ENCODE results near the gene CEP70.
"Not testable (repeated sequence)": the region's sequence is repeated elsewhere in the genome, so short reads cannot be mapped to it uniquely, and the experiment has no call there.

CEP70 gene, protein sequence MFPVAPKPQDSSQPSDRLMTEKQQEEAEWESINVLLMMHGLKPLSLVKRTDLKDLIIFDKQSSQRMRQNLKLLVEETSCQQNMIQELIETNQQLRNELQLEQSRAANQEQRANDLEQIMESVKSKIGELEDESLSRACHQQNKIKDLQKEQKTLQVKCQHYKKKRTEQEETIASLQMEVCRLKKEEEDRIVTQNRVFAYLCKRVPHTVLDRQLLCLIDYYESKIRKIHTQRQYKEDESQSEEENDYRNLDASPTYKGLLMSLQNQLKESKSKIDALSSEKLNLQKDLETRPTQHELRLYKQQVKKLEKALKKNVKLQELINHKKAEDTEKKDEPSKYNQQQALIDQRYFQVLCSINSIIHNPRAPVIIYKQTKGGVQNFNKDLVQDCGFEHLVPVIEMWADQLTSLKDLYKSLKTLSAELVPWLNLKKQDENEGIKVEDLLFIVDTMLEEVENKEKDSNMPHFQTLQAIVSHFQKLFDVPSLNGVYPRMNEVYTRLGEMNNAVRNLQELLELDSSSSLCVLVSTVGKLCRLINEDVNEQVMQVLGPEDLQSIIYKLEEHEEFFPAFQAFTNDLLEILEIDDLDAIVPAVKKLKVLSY

GRCh38 chr3:138594150-138594934, at the start of gene CEP70:
Gene CEP70 (minus strand): TSS chr3:138594260. CDS start chr3:138572927, 21,333 bp downstream.
- DNase-seq = no peak

DNA sequence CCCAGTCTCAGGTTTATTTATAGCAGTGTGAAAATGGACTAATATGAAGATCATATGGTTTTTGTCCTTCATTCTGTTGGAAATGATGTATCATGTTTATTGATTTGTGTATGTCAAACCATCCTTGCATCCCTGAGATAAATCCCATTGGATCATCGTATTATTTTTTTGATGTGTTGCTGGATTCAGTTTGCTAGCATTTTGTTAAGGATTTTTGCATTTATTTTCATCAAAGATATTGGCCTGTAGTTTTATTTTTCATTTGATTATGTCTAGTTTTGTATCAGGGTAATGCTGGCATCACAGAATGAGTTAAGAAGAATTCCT, 48.8 kb upstream of the CEP70 start:
- DNase-seq = no peak

DNA sequence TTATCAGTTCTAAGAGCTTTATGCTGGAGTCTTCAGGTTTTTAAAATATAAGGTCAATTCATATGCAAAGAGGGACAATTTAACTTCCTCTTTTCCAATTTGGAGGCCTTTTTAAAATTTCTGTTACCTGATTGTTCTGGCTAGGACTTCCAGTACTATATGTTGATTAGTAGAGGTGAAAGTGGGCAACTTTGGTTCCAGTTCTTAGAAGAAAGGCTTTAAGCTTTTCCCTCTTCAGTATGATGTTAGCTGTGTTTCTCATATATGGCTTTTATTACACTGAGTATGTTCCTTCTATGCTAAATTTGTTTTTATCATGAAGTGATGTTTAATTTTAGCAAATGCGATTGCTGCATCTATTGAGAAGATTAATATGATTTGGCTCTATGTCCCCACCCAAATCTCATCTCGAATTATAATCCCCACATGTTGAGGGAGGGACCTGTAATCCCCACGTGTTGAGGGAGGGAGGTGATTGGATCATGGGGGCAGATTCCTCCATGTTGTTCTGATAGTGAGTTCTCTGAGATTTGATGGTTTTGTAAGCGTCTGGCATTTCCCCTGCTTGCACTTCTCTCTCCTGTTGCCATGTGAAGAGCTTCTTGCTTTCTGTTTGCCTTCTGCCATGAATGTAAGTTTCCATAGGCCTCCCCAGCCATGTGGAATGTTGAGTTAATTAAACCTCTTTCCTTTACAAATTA, 48.3 kb upstream of the CEP70 start:
- no peak for DNase-seq

DNA sequence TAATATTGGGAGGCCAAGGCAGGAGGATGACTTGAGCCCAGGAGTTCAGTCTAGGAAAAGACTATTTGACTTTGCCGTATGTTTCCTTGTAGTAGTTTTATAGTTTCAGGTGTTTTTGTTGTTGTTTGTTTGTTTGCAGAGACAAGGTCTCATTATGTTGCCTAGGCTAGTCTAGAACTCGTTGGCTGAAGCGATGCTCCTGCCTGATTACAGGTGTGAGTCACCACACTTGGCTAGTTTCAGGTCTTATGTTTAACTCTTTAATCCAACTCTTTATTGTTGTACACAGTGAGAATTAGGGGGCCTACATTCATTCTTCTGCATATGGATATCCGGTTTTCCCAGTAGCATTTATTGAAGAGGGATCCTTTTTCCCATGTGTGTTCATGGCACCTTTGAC, 46.5 kb upstream of the CEP70 start:
- no peak for DNase-seq

DNA sequence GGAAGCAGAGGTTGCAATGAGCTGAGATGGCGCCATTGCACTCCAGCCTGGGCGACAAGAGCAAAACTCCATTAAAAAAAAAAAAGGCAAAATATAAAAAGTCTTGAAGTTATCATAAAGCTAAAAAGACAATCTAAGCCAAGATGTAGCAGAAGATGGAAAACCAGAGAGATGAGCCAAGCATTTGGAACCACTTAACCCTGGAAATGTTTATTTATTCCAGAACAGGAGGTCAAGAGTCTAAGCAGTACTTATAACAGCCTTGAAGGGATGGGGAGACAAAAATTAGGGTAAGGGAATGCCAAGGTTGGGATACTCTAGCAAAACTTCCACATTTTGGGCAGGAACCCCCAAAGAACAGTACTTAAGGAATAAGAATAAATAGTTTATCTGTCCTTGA, 44.6 kb upstream of the CEP70 start:
- no peak for DNase-seq

- no peak for DNase-seq
Observed at GRCh38 chr3:138629526-138629925, 35.5 kb upstream of the CEP70 start.

- no peak for DNase-seq
Observed at GRCh38 chr3:138625707-138626365, 31.8 kb upstream of the CEP70 start.

- no peak for DNase-seq
Observed at GRCh38 chr3:138624518-138624917, 30.5 kb upstream of the CEP70 start.

DNA sequence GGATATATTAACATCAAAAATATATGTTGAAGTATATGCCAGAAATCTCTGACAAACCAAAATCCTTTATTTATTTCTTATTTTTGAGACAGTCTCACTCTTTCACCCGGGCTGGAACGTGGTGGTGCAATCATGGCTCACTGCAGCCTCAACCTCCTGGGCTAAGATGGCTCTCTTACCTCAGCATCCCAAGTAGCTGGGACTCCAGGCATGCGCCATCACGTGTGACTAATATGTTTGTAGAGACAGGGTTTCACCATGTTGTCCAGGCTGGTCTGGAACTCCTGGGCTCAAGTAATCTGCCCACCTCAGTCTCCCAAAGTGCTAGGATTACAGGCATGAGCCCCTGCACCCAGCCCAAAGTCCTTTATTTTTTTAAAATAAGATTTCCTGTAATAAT, 26.4 kb upstream of the CEP70 start:
- DNase-seq = no peak

DNA sequence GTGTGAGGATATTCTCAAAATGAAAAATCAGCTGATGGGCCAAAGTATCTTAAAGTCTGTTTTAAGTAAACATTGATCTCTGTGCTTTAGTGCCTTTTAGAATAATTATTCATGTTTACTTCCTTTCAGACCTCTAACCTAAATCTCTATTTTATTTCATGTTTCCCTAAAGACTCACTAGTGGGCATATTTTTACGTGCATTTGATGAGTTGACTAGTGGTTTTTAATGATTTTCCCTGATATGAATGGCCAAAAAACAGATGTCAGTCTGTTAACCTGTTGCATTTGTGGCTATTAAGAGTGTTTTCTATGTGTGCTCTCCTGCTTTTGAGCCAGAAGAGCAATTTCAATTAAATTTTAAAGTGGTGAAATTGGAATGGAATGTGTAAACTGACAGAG, 21.4 kb upstream of the CEP70 start:
- no peak for DNase-seq

GRCh38 chr3:138609898-138610266, 15.8 kb upstream of the CEP70 start:
- DNase-seq = no peak

DNA sequence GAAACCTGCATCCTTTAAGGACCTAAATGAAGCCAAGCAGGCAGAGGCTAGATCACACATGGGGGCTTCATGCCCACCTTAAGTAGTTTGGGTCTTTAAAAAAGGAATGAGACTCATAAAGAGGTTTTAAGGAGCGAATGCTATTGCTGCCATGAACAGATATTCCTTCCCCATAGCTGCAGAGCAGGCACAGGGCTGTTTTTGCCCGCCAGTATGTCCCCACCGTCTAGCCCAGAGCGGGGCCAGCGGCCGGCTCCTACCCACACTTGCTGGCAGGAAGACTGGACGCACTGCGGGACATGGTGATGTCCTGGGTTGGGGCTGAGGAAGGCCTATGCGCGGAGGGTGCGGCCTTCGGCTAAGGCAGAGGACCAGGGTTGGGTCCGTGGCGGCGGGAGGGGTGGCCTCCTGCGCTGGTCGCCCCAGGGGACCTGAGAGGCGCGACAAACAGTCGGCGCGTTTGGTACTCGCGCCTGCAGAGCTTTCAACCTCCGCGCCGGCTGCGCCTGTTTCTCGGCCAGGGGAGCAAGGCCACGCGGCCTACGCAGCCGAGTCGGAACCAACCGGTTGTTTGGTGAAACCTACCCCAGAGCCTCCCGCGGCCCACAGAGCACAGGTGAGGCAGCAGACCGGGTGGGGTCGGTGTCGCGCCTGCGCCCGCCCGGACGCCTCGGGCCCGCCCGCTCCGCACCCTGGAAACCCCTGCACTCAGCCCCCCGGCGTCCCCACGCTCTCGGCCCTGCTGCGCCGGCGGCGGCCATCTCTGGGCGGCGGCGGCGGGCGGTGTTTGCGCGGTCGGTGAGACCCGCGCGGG, 14.5 kb upstream of the CEP70 start, which contains the start of gene FAIM:
TSS of gene FAIM (plus strand) at position 450 of the 814 bp plus-strand sequence. CDS start 10,956 bp downstream, outside the sequence.
- peak; percentile 27 to 62 (median 50) for DNase-seq

DNA sequence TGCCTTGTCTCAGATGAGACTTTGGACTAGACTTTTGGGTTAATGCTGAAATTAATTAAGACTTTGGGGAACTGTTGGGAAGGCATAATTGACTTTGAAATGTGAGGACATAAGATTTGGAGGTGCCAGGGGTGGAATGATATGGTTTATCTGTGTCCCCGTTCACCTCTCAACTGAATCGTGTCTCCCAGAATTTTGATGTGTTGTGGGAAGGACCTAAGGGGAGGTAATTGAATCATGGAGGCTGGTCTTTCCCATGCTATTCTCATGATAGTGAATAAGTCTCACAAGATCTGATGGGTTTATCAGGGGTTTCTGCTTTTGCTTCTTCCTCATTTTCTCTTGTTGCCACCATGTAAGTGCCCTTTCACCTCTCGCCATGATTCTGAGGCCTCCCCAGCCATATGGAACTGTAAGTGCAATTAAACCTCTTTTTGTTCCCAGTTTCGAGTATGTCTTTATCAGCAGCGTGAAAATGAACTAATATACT, 10.1 kb upstream of the CEP70 start:
- DNase-seq = not testable (repeated sequence)

- DNase-seq = not testable (repeated sequence)
Observed at GRCh38 chr3:138601661-138602060, 7.6 kb upstream of the CEP70 start.

- no peak for DNase-seq
Observed at GRCh38 chr3:138600100-138600745, 6.2 kb upstream of the CEP70 start.

GRCh38 chr3:138598534-138598933, 4.5 kb upstream of the CEP70 start:
- no peak for DNase-seq

- not testable (repeated sequence) for DNase-seq
Observed at GRCh38 chr3:138597186-138597976, 3.3 kb upstream of the CEP70 start.

- no peak for DNase-seq
Observed at GRCh38 chr3:138594935-138595610, 1.0 kb upstream of the CEP70 start.

- DNase-seq = no peak
Observed at GRCh38 chr3:138593488-138594149, 441 bp downstream of the CEP70 start.
